ENCODE measurements around the gene STX17.
"Not testable (repeated sequence)": the region's sequence is repeated elsewhere in the genome, so short reads cannot be mapped to it uniquely, and the experiment has no call there.

The STX17 gene

GRCh38 chr9:99906403-99907207 is at the start of gene STX17:
Gene STX17 (plus strand): TSS chr9:99906654. CDS start chr9:99915240, 8,586 bp downstream.
- peak; percentile 39 for DNase-seq

- DNase-seq, result not testable (repeated sequence)
Observed at GRCh38 chr9:99857576-99857975, 48.9 kb upstream of the STX17 start.

- no peak for DNase-seq
Observed at GRCh38 chr9:99858087-99858486, 48.4 kb upstream of the STX17 start.

GRCh38 chr9:99859243-99859980 is 47.0 kb upstream of the STX17 start:
- DNase-seq, result no peak

GRCh38 chr9:99860266-99860665 is 46.2 kb upstream of the STX17 start:
- no peak for DNase-seq

- DNase-seq, result no peak
Observed at GRCh38 chr9:99863955-99864354, 42.5 kb upstream of the STX17 start.

- no peak for DNase-seq
Observed at GRCh38 chr9:99866398-99866797, 40.1 kb upstream of the STX17 start.

GRCh38 chr9:99867536-99867935 is 38.9 kb upstream of the STX17 start:
- DNase-seq, result no peak

GRCh38 chr9:99867968-99868367 is 38.5 kb upstream of the STX17 start:
- no peak for DNase-seq

- no peak for DNase-seq
Observed at GRCh38 chr9:99868845-99869244, 37.6 kb upstream of the STX17 start.

- no peak for DNase-seq
Observed at GRCh38 chr9:99870126-99870525, 36.3 kb upstream of the STX17 start.

- no peak for DNase-seq
Observed at GRCh38 chr9:99873531-99873930, 32.9 kb upstream of the STX17 start.

- DNase-seq, result no peak
Observed at GRCh38 chr9:99873943-99874584, 32.4 kb upstream of the STX17 start.

GRCh38 chr9:99876190-99876589 is 30.3 kb upstream of the STX17 start:
- DNase-seq, result no peak

GRCh38 chr9:99878651-99879050 is 27.8 kb upstream of the STX17 start:
- DNase-seq, result no peak

- no peak for DNase-seq
Observed at GRCh38 chr9:99881769-99882168, 24.7 kb upstream of the STX17 start.

- DNase-seq, result no peak
Observed at GRCh38 chr9:99885747-99886146, 20.7 kb upstream of the STX17 start.

GRCh38 chr9:99889120-99889519 is 17.3 kb upstream of the STX17 start:
- DNase-seq, result no peak

- DNase-seq, result no peak
Observed at GRCh38 chr9:99894826-99895225, 11.6 kb upstream of the STX17 start.

- no peak for DNase-seq
Observed at GRCh38 chr9:99895510-99895909, 10.9 kb upstream of the STX17 start.

- DNase-seq, result no peak
Observed at GRCh38 chr9:99896119-99896518, 10.3 kb upstream of the STX17 start.

- no peak for DNase-seq
Observed at GRCh38 chr9:99903393-99903792, 3.1 kb upstream of the STX17 start.

GRCh38 chr9:99905833-99906402 is 536 bp upstream of the STX17 start:
- no peak for DNase-seq

- no peak for DNase-seq
Observed at GRCh38 chr9:99907208-99907532, 716 bp downstream of the STX17 start.
